Activated CD8-positive, alpha-beta T cell treated with anti-CD3 and anti-CD28 coated beads, Interleukin-2, amount 10 ng/mL, durations not matched to agents 7 days and 5 days (primary cell): Measurements from ENCODE around the gene NUBP2. TPM values are rescaled to one million over a fixed set of nuclear protein-coding genes. Genes with fewer than 3 reads are reported as not detected.

Source experiments
- ATAC-seq: fragments of 150-1000 bp; cut with Tn5 transposase; one replicate; pipeline ENCODE4 v1.10.0; 2021; ENCODE audit warnings: moderate library complexity
- CTCF ChIA-PET: fragments of 350-600 bp; sonication (Branson Sonifier 250); formaldehyde crosslinking; loops from one replicate; lab custom pipeline; 2021; ENCODE audit warnings: antibody characterized with exemption; lab: Charles Lee
- POLR2A ChIA-PET: fragments of 350-600 bp; sonication (Branson Sonifier 250); formaldehyde crosslinking; loops from one replicate; lab custom pipeline; 2021; ENCODE audit warnings: antibody characterized with exemption; lab: Charles Lee
- DNase-seq: peaks from one replicate; pipeline ENCODE4 v3.0.0-alpha.2; 2020
- H3K27ac Mint-ChIP-seq: one replicate; pipeline ENCODE4 v1.8.0; 2021; ENCODE audit warnings: mild to moderate bottlenecking, mixed read lengths
- H3K27me3 Mint-ChIP-seq: one replicate; pipeline ENCODE4 v1.8.0; 2021; ENCODE audit warnings: low read depth, mixed read lengths
- H3K36me3 Mint-ChIP-seq: one replicate; pipeline ENCODE4 v1.8.0; 2021; ENCODE audit warnings: low read depth, mixed read lengths
- H3K4me1 Mint-ChIP-seq: one replicate; pipeline ENCODE4 v1.8.0; 2021; ENCODE audit warnings: low read depth, mixed read lengths
- H3K4me3 Mint-ChIP-seq: one replicate; pipeline ENCODE4 v1.8.0; 2021; ENCODE audit warnings: mild to moderate bottlenecking, mixed read lengths
- H3K9me3 Mint-ChIP-seq: one replicate; pipeline ENCODE4 v1.8.0; 2022; ENCODE audit warnings: mixed read lengths; ENCODE audit not compliant: insufficient read depth
- total RNA-seq, 2 experiments: library from RNA; stranded (reverse); gene quantifications; one replicate each; pipeline ENCODE4 v1.2.3, GENCODE V29; 2021

The NUBP2 gene
- total RNA-seq, 2 experiments from 2014 or later = 58.5 to 61.8 TPM

- Mint-ChIP-seq H3K36me3 (peaks cover 23% of the 10 kb centered on the region), H3K4me1 (peaks cover 11% of the 10 kb centered on the region), H3K27me3 (no peaks in the 10 kb centered on the region), H3K9me3 (no peaks in the 10 kb centered on the region), H3K4me3 (no peak overlapping the region), H3K27ac (no peak overlapping the region)
- DNase-seq (no peak), ATAC-seq (no peak)
- ChIA-PET POLR2A (interaction anchor here (1.2 kb wide), 1 partner anchor 63 kb away, joined by 3 read pairs; no protein-coding TSS in a partner anchor), CTCF (no interaction called here)
These were observed 13.9 kb upstream of the NUBP2 start for GRCh38 chr16:1768767-1769401.

GRCh38 chr16:1769402-1770300 lies 13.1 kb upstream of the NUBP2 start:
- H3K27me3 Mint-ChIP-seq = no peaks in the 10 kb centered on the region
- CTCF ChIA-PET = no interaction called here
- POLR2A ChIA-PET = interaction anchor here (1.2 to 4.7 kb wide), 4 partner anchors 10 to 349 kb away, joined by 3 to 39 read pairs (median 5); partner anchors contain the start of genes NUBP2, SPSB3 and UQCC4
- peaks cover 12% of the 10 kb centered on the region for H3K4me1 Mint-ChIP-seq
- ATAC-seq = no peak
- no peak for DNase-seq
- H3K4me3 Mint-ChIP-seq = peak overlapping the region; percentile 99
- H3K36me3 Mint-ChIP-seq = peaks cover 23% of the 10 kb centered on the region
- no peaks in the 10 kb centered on the region for H3K9me3 Mint-ChIP-seq
- H3K27ac Mint-ChIP-seq = peak overlapping the region; percentile 81

GRCh38 chr16:1770328-1771187 lies 12.2 kb upstream of the NUBP2 start:
- Mint-ChIP-seq H3K27ac (peak overlapping the region; percentile 81), H3K4me3 (peak overlapping the region; percentile 99)
- CTCF ChIA-PET = interaction anchor here (0.7 to 4.8 kb wide), 2 partner anchors 12 to 65 kb away, joined by 3 to 41 read pairs; partner anchors contain the start of genes MAPK8IP3, NUBP2 and SPSB3

GRCh38 chr16:1771188-1771863 lies 11.4 kb upstream of the NUBP2 start, which contains the start of gene NME3:
NME3 (minus strand) TSS chr16:1771543; CDS start chr16:1771534, 9 bp downstream.
- Mint-ChIP-seq H3K27me3 (no peaks in the 10 kb centered on the region), H3K27ac (peak within 1 kb of the TSS; percentile 97), H3K9me3 (no peaks in the 10 kb centered on the region), H3K4me1 (peaks cover 17% of the 10 kb centered on the region), H3K4me3 (peak within 1 kb of the TSS; percentile 99), H3K36me3 (peaks cover 23% of the 10 kb centered on the region)
- ATAC-seq (peak; percentile 55), DNase-seq (peak; percentile 84)
- ChIA-PET CTCF (interaction anchor here (0.7 to 4.8 kb wide), 4 partner anchors 11 to 351 kb away, joined by 3 to 41 read pairs (median 5); partner anchors contain the start of genes MAPK8IP3, NUBP2, SPSB3 and UQCC4), POLR2A (interaction anchor here (0.8 to 4.7 kb wide), 4 partner anchors 9 to 351 kb away, joined by 5 to 39 read pairs (median 6); partner anchors contain the start of genes NUBP2, SPSB3 and UQCC4)

More at GRCh38 chr16:1770328-1771187, 12.2 kb upstream of the NUBP2 start:
- H3K4me1 Mint-ChIP-seq = peaks cover 17% of the 10 kb centered on the region
- H3K9me3 Mint-ChIP-seq = no peaks in the 10 kb centered on the region
- ATAC-seq (no peak), DNase-seq (peak; percentile 47)
- H3K27me3 Mint-ChIP-seq = no peaks in the 10 kb centered on the region
- H3K36me3 Mint-ChIP-seq = peaks cover 23% of the 10 kb centered on the region
- POLR2A ChIA-PET = interaction anchor here (1.4 to 4.7 kb wide), 3 partner anchors 10 to 350 kb away, joined by 5 to 39 read pairs (median 5); partner anchors contain the start of genes NUBP2, SPSB3 and UQCC4

DNA sequence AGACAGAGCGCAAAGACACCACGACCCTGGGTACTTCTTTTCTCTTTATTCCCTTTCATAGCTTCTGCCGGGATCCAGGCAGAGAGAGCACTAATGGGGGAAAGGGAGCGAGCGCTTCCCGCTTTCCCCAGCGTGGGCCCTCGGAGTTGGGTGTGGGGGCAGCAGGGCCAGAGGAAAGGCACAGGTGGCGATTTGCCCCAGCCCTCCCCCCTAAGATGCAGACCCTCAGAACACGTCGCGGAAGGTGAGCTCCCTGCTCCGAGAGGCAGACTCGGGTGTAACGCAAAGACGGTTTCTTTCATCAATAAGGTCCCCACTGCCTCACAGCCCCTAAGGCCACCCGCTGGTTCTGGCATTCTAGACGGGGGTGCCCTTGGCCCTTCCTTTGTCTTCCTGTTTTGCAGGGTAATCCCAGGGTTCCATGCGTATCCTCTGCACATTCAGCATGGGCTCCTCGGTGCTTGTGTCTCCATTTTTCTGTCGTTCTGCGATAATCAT lies 10.8 kb upstream of the NUBP2 start:
- Mint-ChIP-seq H3K36me3 (peaks cover 25% of the 10 kb centered on the region), H3K4me1 (peaks cover 17% of the 10 kb centered on the region), H3K4me3 (peak overlapping the region; percentile 99), H3K27me3 (no peaks in the 10 kb centered on the region), H3K27ac (peak overlapping the region; percentile 97), H3K9me3 (no peaks in the 10 kb centered on the region)
- DNase-seq (no peak), ATAC-seq (no peak)
- ChIA-PET CTCF (interaction anchor here (1.2 to 4.8 kb wide), 4 partner anchors 11 to 383 kb away, joined by 3 to 41 read pairs (median 5); partner anchors contain the start of genes MAPK8IP3, NUBP2, SPSB3 and TRAF7), POLR2A (interaction anchor here (0.8 to 4.7 kb wide), 5 partner anchors 8 to 351 kb away, joined by 5 to 39 read pairs (median 6); partner anchors contain the start of genes JPT2, MAPK8IP3, NUBP2 and SPSB3)

GRCh38 chr16:1772362-1772907 lies 10.3 kb upstream of the NUBP2 start, which contains the start of gene EME2:
EME2 (plus strand) TSS chr16:1772810; CDS start chr16:1773228, 418 bp downstream.
- H3K27me3 Mint-ChIP-seq = no peaks in the 10 kb centered on the region
- CTCF ChIA-PET = interaction anchor here (0.6 to 4.8 kb wide), 5 partner anchors 10 to 383 kb away, joined by 3 to 41 read pairs (median 3); partner anchors contain the start of genes MAPK8IP3, NUBP2, SPSB3 and TRAF7
- peak; percentile 72 for DNase-seq

DNA sequence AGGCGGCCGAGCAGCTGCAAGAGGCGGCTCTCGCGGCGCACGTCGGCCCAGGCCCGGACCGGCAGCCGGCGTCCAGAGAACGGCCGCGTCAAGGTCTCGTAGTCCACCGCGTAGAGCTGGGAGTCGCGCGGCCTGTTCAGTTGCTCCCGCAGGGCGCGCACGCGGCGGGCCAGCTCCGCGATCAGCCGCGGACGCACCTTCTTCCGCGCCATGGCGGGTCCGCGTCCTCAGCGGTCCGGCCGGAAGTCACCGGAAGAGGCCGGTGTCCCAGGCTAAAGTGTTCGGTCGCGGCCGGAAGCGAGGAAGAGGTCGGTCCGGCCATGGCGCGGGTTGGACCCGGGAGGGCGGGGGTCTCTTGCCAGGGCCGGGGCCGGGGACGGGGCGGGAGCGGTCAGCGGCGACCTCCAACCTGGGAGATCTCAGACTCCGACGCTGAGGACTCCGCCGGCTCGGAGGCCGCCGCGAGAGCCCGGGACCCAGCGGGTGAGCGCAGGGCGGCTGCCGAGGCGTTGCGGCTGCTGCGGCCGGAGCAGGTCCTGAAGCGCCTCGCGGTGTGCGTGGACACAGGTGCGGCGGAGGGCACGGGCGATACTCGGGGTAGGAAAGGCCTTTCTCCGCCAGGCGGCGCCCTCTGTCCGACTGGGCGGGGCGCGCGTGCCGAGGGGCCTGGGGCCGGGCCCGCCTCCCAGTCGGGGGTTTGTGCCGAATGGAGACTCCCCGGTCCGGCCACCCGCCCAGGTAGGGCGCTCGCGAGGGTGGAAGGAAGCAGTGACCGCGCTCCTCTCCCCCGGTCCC lies 9.7 kb upstream of the NUBP2 start, which contains the start of gene MRPS34:
Gene MRPS34, minus strand, starts transcription at position 227 of the 795 bp plus-strand sequence. Its CDS starts 15 bp downstream, at position 212.
- POLR2A ChIA-PET = interaction anchor here (1.4 to 4.7 kb wide), 3 partner anchors 10 to 95 kb away, joined by 5 to 39 read pairs (median 6); partner anchors contain the start of genes JPT2, MAPK8IP3, NUBP2 and SPSB3
- peak within 1 kb of the TSS; percentile 99 for H3K4me3 Mint-ChIP-seq
- CTCF ChIA-PET = interaction anchor here (0.6 to 4.8 kb wide), 8 partner anchors 9 to 382 kb away, joined by 3 to 41 read pairs (median 4); partner anchors contain the start of genes MAPK8IP3, NUBP2, SPSB3 and TRAF7
- ATAC-seq = peak; percentile 62
- DNase-seq = peak; percentile 86
- H3K4me1 Mint-ChIP-seq = peaks cover 17% of the 10 kb centered on the region
- H3K27me3 Mint-ChIP-seq = no peaks in the 10 kb centered on the region
- peaks cover 20% of the 10 kb centered on the region for H3K36me3 Mint-ChIP-seq
- H3K9me3 Mint-ChIP-seq = no peaks in the 10 kb centered on the region
- peak within 1 kb of the TSS; percentile 97 for H3K27ac Mint-ChIP-seq

More at GRCh38 chr16:1772362-1772907, 10.3 kb upstream of the NUBP2 start, which contains the start of gene EME2:
- Mint-ChIP-seq H3K9me3 (no peaks in the 10 kb centered on the region), H3K27ac (peak within 1 kb of the TSS; percentile 97), H3K4me3 (peak within 1 kb of the TSS; percentile 99), H3K36me3 (peaks cover 23% of the 10 kb centered on the region), H3K4me1 (peaks cover 17% of the 10 kb centered on the region)
- peak; percentile 31 for ATAC-seq
- POLR2A ChIA-PET = interaction anchor here (0.8 to 4.7 kb wide), 4 partner anchors 8 to 94 kb away, joined by 5 to 39 read pairs (median 6); partner anchors contain the start of genes JPT2, MAPK8IP3, NUBP2 and SPSB3

DNA sequence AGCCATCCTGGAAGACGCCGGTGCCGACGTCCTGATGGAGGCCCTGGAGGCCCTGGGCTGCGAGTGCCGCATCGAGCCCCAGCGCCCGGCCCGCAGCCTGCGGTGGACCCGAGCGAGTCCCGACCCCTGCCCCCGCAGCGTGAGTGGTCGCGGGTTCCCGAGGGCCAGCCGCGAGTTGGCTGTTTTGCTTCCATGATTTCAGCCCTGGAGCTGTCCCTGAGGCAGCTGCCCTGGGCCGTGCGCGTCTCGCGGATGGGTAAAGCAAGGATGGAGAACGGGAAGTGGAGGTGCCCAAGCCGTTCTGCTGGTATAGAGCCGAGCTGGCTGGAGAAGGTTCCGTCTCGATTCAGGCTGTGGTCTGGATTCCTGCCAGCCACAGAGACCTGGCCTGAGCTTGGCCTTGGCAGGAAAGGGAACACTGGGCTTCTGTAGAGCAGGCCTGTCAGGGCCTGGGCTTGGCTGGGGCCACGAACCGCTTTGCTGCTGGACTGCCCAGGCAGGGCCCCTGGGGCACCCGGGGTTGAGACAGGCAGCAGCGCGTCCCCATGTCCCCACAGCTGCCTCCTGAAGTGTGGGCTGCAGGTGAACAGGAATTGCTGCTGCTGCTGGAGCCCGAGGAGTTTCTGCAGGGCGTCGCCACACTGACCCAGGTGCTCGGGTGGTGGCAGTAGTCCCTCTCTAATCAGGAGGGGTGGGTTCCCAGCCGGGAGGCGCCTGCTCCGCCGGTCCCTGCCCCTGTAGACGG lies 8.9 kb upstream of the NUBP2 start:
- Mint-ChIP-seq H3K4me1 (peaks cover 17% of the 10 kb centered on the region), H3K27me3 (no peaks in the 10 kb centered on the region), H3K4me3 (peak overlapping the region; percentile 99), H3K9me3 (no peaks in the 10 kb centered on the region), H3K27ac (peak overlapping the region; percentile 84), H3K36me3 (peaks cover 20% of the 10 kb centered on the region)
- ATAC-seq = peak; percentile 4
- ChIA-PET CTCF (interaction anchor here (1.4 to 4.8 kb wide), 4 partner anchors 9 to 366 kb away, joined by 3 to 41 read pairs (median 6); partner anchors contain the start of genes MAPK8IP3, NUBP2 and SPSB3), POLR2A (interaction anchor here (1.8 to 4.7 kb wide), 3 partner anchors 9 to 96 kb away, joined by 5 to 39 read pairs (median 11); partner anchors contain the start of genes JPT2, MAPK8IP3, NUBP2 and SPSB3)
- DNase-seq = peak; percentile 44
